Activated CD8-positive, alpha-beta memory T cell treated with anti-CD3 and anti-CD28 coated beads for 24 hours (primary cell): ENCODE data around the gene TMCC2.
"Not testable (repeated sequence)": the region's sequence is repeated elsewhere in the genome, so short reads cannot be mapped to it uniquely, and the experiment has no call there.

Source experiments
- DNase-seq: peaks from one replicate; pipeline ENCODE4 v3.0.0-alpha.2; 2020

TMCC2 gene

GRCh38 chr1:205284420-205285144, 56.8 kb downstream of the TMCC2 start:
- DNase-seq = peak; percentile 86

DNA sequence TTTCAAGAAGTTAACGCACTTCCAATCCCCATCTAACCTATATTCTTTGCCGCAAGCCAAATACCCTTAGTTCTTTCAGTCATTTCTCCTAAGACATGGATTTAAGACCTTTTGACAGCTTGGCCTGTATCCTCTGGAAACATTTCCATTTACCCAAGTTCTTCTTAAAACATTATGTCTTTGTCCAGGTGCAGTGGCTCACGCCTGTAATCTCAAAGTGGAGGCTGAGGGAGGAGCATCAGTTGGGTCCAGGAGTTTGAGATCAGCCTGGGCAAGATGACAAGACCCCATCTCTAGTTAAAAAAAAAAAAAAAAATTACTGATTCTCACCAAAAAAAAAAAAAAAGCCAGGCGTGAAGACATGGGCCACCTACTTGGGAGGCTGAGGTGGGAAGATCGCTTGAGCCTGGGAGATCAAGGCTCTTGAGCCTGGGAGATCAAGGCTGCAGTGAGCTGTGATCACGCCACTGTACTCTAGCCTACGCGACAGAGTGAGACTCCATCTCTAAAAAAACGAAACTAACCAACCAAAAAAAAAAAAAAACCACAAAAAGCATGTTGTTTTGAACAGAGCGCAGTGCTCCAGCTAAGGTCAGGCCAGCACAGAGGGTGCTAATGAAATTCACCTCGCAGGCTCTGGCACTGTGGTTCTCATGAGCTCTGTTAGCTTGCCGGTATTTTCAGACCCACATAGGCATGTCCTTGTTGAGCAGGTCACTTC, 57.8 kb downstream of the TMCC2 start:
- peak; percentile 77 for DNase-seq

DNA sequence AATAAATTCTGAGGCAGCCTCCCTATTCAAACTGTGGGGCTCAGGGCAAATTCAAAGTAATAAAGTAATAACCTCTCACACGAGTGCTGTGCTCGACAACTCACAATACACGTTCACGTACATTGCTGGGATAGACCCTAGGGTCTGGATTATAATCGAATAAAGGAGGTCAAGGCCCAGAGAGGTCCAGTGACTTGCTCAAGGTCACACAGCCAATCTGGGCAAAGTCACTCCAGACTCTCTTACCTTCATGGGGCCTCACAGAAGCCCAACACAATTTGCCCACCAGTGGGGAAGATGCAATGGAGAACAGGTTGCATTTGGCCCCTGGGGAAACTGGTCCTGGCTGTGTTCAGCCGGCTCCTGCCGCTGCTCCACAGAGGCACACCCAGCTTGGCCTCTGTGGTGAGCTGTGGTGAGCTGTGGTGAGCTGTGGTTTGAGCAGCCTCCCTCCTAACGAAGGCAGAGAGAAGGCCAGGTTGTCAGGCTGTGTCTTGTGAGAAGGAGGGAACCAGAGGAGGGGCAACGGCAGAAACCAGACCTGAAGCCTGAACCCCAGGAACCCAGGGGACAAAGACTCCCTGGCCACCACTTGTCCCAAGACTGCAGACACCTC, 58.7 kb downstream of the TMCC2 start:
- peak; percentile 83 for DNase-seq

- DNase-seq = no peak
Measured at GRCh38 chr1:205287076-205287475, 59.3 kb downstream of the TMCC2 start.

DNA sequence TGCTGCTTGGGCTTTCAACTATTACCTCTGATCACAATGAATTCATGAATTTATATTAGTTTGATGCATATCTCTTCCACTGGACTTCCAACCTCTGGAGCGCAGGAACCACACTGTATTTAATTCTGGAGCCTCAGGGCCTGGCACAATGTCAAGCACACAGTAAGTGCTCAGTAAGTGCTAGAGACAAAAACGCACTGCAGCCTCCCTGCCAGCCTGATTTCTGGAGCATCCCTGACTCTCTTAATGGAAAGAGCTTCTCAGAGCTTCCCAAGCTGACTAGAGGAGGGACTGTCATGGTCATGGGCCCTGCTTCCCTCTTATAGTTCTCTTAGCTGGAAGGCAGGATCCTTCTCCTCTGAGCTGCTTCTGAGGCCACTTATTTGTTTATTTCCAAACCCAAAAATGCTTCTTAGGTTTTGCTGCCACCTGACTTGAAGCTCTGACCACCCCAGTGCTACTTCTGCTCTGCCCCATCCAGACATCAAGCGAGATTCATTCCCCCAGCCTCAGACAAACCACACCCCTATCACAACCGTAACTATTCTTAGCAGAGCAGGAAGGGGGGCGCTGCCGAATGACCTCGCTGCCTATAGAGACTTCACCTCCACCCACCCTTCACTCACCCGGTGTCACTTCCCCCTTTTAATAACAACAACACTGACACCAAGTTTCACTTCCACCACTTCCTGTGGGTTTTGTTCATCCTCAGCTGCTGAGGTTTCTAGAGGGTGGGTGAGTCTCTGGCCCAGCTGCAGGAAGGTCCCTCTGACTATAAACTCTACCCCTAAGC, 60.2 kb downstream of the TMCC2 start:
- DNase-seq = peak; percentile 85

GRCh38 chr1:205291596-205291995, 63.9 kb downstream of the TMCC2 start:
- DNase-seq = no peak

- DNase-seq = no peak
Measured at GRCh38 chr1:205293350-205294074, 65.8 kb downstream of the TMCC2 start.

- DNase-seq = no peak
Measured at GRCh38 chr1:205294175-205294917, 66.6 kb downstream of the TMCC2 start.

DNA sequence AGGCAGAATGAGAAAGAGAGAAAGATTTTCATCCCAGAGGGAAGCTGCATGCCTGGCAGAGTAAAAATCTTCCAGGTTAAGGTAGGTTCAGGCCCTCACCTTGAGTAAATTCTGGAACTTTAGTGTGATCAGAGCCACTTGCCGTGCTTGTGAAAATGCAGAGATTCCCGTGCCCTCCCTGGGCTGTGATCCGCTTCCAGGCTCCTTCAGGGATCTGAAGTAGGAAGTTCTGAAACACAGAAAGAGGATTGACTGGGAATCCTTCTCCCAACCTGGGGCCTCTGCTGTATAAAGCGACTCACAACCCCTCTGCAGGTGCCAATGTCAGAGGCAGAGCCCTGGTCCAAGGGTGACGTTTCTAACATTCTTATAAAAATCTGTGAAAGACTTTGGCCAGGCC, 67.2 kb downstream of the TMCC2 start:
- DNase-seq = no peak

DNA sequence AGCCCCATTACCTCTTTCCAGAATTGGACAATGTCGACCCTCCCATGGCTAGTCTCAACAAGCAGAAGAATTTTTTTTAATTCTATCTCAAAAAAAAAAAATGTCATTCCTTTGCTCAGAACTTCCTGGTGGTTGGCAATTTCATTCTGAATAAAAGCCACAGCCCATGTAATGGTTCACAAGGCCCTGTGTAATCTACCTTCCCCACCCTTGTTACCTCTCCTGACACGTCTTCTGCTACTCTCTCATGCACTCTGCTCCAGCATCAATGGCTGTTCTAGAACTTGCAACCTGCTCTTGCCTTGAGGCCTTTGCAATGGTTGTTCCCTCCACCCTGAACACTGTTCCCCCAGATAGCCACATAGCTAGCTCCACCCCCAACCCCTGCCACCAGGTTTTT, 68.4 kb downstream of the TMCC2 start:
- DNase-seq = no peak

DNA sequence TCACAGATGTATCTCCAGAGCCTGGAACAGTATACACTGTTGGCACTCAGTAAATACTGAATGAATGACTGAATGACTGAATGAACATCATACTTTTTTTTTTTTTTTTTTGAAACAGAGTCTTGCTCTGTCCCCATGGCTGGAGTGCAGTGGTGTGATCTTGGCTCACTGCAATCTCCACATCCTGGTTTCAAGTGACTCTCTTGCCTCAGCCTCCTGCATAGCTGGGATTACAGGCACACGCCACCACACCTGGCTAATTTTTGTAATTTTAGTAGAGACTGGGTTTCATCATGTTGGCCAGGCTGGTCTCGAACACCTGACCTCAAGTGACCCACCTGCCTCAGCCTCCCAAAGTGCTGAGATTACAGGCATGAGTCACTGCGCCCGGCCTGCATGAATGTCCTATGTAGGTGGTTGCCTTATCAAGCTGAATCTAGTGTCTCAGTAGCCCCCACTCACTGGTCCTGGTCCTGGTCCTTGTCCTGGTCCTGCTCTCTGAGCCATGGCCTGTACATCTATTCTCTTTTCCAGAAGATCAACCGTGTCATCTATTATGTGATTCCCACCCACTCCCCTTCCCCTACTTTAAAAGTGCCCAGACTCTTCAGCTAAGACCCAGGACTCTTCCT, 69.9 kb downstream of the TMCC2 start:
- not testable (repeated sequence) for DNase-seq

- no peak for DNase-seq
Measured at GRCh38 chr1:205298191-205298994, 70.6 kb downstream of the TMCC2 start.

- no peak for DNase-seq
Measured at GRCh38 chr1:205300149-205300548, 72.4 kb downstream of the TMCC2 start.

DNA sequence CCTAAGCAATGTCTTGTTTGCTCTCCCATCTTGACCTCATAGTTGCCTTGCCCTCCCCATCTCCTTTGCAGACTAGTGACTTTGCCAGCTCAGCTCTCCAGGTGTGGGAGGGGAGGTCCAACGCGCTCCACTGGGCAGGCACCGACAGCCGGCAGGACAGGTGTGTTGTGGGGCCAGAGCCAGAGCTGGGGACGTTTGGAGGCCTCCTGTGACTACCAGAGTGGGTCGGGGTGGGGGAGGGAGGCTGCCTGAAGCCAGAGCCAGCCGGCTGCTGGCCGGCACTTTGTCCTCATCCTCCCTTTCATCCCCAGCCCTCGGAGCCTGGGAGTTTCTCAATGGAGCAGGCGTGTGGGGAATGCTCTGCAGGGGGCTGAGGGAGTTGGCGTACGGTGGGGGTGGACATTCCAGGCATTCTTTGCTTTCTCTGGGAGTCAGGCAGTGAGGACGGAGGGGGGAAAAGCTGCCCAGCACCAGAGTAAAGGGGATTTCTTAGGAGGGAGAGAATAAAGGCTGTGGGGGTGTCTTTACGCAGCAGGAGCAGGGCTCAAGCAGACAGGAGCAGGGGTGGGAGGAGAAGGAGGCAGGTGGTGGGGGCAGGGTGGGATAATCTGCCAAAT, 73.6 kb downstream of the TMCC2 start:
- no peak for DNase-seq

GRCh38 chr1:205301842-205302588, 74.3 kb downstream of the TMCC2 start:
- no peak for DNase-seq

- no peak for DNase-seq
Measured at GRCh38 chr1:205303247-205303888, 75.6 kb downstream of the TMCC2 start.

GRCh38 chr1:205304046-205304694, 76.4 kb downstream of the TMCC2 start:
- DNase-seq = no peak

GRCh38 chr1:205304695-205305070, 76.9 kb downstream of the TMCC2 start:
- DNase-seq = no peak
